Esophagus muscularis mucosa (tissue), 4 donors: ENCODE data around the gene CNTFR.

Source experiments
- CTCF ChIP-seq, 3 experiments: fragments of 200-600 bp in 2 of 3; fragments of 450-650 bp in 1 of 3; sonication (generic) in 2 of 3; IDR thresholded peaks; one replicate each; pipeline ENCODE4 v1.5.1; 2017 to 2019; ENCODE audit warnings: antibody characterized with exemption in 3 of 3, mild to moderate bottlenecking in 2 of 3, moderate library complexity in 1 of 3
- EP300 ChIP-seq: sonication (generic); formaldehyde crosslinking; IDR thresholded peaks from one replicate; pipeline ENCODE4 v1.6.1; 2017; ENCODE audit warnings: antibody characterized with exemption
- POLR2AphosphoS5 ChIP-seq, 2 donors: sonication (generic); formaldehyde crosslinking; IDR thresholded peaks; one replicate each; pipeline ENCODE4 v1.6.1; 2017; ENCODE audit warnings: antibody characterized with exemption in 2 of 2

GRCh38 chr9:34612788-34613390, 23.4 kb upstream of the CNTFR start:
- TF ChIP-seq EP300: no peak
- TF ChIP-seq CTCF (IDR thresholded peaks at IDR 0.05): peak; percentile 78 to 94 (median 83)
- TF ChIP-seq POLR2AphosphoS5 (IDR thresholded peaks at IDR 0.05): no peak
